22Rv1 (cell line): Measurements from ENCODE around the gene TSC22D1.
"Not testable (repeated sequence)": the region's sequence is repeated elsewhere in the genome, so short reads cannot be mapped to it uniquely, and the experiment has no call there.

Experiments used
- CTCF ChIP-seq: fragments of 450-650 bp; IDR thresholded peaks from 2 replicates; pipeline ENCODE4 v1.5.1; 2017; ENCODE audit warnings: mild to moderate bottlenecking
- ZFX ChIP-seq: fragments of 450-650 bp; IDR thresholded peaks from 2 replicates; pipeline ENCODE4 v1.6.1; 2017; ENCODE audit warnings: antibody characterized with exemption, borderline replicate concordance

- TF ChIP-seq CTCF, ZFX: not testable (repeated sequence)
These were observed 119.9 kb downstream of the TSC22D1 start for GRCh38 chr13:44456212-44456611.
